HL-60/S4 treated with retinoic acid at 250 ng/mL for 4 days and 3 days (cell line): ENCODE results near the gene CFAP97D2.

Experiments used
- in situ Hi-C: fragments of 300-500 bp; cut with MboI; formaldehyde crosslinking; loops from 2 replicates; pipeline ENCODE4 v1.7.0; 2022; ENCODE audit warnings: low sequenced_read_pairs

CFAP97D2 gene

DNA sequence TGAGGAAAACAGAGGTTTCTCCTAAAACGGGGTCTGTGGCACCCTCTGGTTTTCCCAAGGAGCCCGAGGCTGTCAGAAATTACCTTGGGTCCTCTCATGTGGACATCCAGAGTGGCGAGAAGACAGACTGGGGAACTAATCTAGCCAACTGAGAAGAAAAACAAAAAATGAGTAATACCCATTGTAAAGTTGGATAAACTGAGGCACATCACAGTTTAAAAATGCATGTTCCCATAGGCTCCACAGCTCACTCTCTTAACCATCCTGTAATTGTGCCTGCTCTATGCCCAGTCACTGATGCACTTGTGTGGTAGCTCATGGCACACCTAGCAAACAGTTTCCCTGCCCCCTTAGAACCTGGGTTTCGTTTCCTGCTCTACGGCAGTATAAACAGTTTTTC, 87.2 kb downstream of the CFAP97D2 start:
- in situ Hi-C loops = no loop called here

DNA sequence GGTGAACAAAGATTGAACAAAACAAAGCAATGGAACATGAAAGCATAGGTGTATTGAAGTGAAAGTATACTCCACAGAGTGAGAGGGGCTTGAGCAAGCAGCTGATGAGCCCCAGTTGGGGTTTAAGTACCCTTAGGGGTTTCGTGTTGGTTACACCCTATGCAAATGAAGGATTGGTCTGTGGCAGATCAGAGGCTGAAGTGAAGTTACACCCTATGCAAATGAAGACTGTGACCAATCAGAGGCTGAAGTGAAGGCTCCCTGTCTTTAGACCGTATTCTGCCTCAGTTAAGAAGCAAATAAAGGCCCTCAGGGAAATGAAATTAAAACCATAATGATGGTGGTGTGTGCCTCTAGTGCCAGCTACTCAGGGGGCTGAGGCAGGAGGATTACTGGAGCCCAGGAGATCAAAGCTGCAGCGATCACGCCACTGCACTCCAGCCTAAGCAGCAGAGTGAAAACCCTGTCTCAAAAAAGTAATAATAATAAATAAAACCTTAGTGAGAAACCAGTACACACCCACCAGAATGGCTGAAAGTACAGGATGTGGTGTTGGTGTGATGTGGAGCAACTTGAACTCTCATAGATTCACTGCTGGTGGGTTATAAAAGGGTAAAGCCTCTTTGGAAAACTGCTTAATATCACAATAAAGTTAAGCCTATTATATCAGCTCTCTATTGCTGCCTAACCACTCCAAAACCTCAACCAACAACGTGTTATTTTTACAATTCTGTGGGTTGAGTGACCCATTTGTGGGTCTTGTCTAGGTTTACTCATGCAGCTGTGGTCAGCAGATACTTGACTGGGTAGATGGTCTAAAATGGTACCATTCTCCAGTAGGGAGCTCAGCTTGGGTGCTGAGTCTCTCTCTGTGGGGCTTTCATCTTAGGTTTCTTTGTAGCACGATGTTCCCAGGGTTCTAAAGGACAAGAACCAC, 89.6 kb downstream of the CFAP97D2 start:
- in situ Hi-C loops = no loop called here

DNA sequence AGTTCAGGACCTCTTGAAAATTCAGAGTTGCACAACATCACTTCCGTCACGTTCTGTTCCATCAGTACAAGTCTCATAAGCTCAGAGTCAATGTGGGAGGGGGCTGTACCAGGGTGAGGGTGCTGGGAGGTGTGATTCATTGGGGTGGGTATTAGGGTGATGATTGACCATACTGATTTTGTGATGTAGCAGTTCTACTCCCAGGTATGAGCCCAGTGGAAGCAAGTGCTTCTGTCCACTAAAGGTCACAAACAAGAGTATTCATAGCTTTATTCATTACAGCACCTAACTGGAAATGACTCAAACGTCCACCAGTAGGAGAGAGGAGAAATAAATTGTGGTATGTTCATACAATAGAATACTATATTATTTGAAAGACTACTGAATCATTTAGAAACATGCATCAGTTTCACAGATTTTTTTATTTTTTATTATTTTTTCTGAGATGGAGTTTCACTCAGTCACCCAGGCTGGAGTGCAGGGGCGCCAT, 90.3 kb downstream of the CFAP97D2 start:
- in situ Hi-C loops = no loop called here
